Retinal pigment epithelial cell (primary cell): ENCODE results near the gene LRRC4B.

Experiments used
- DNase-seq: peaks from one replicate; pipeline ENCODE4 v3.0.0-alpha.2; 2010; ENCODE audit warnings: low read depth
- H3K4me3 ChIP-seq: 2 replicates; pipeline ENCODE4 v1.5.1; 2011; ENCODE audit warnings: mild to moderate bottlenecking, low read length, control low read depth, moderate library complexity
- TF ChIP-seq, protein P1 (sequence below): conservative IDR thresholded peaks from 2 replicates; pipeline ENCODE4 v1.5.1; 2011; ENCODE audit warnings: low read depth, low read length, control low read depth, inconsistent platforms

Gene LRRC4B

GRCh38 chr19:50567052-50567841 lies 988 bp downstream of the LRRC4B start:
- DNase-seq: no peak

GRCh38 chr19:50565984-50566903 lies 2.0 kb downstream of the LRRC4B start:
- TF ChIP-seq, protein P1, sequence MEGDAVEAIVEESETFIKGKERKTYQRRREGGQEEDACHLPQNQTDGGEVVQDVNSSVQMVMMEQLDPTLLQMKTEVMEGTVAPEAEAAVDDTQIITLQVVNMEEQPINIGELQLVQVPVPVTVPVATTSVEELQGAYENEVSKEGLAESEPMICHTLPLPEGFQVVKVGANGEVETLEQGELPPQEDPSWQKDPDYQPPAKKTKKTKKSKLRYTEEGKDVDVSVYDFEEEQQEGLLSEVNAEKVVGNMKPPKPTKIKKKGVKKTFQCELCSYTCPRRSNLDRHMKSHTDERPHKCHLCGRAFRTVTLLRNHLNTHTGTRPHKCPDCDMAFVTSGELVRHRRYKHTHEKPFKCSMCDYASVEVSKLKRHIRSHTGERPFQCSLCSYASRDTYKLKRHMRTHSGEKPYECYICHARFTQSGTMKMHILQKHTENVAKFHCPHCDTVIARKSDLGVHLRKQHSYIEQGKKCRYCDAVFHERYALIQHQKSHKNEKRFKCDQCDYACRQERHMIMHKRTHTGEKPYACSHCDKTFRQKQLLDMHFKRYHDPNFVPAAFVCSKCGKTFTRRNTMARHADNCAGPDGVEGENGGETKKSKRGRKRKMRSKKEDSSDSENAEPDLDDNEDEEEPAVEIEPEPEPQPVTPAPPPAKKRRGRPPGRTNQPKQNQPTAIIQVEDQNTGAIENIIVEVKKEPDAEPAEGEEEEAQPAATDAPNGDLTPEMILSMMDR: no peak
- DNase-seq: no peak

More at GRCh38 chr19:50567052-50567841, 988 bp downstream of the LRRC4B start:
- H3K4me3 ChIP-seq: no peak overlapping the region
- TF ChIP-seq, protein P1: no peak

DNA sequence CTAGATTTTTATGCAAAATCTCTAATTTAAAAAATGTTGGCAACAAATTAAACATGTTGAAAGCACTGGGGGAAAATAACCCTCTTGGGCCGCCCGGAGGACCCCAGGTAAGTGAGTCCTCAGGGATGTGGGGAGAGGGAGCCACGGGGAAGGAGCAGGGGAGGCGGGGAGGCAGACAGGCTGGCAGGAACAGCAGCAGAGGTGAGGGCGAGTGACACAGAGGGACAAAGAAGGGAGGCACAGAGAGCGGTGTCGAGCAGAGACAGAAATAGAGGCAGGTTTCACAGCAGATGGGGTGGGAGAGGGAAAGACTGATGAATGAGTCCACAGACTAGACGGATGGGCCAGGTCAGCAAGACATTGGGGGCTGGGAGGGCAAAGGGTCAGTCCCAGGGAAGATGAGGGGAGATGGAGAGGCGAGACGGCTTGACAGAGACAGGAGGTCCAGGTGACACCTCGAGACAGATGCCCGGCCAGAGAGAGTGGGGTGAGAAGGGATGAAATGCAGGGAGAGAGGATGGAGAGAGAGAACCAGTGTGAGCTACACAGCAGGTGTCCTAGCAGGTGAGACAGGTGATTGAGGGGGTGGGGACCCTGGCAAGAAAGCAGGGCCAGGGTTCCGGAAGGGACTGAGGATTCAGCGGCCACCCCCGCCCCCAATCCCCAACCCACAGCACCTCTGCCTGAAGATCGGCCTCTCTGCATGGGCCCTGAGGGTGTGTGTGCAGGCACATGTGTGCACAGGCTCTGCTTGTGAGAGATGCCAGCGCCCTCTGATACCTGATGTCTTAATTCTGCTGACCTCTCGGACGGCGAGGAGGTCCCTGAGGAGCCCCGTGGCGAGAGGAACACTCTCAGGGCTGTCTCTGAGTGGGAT lies 3.8 kb downstream of the LRRC4B start:
- DNase-seq: no peak
- TF ChIP-seq, protein P1: no peak
- H3K4me3 ChIP-seq: no peak overlapping the region

More at GRCh38 chr19:50565984-50566903, 2.0 kb downstream of the LRRC4B start:
- no peak overlapping the region for H3K4me3 ChIP-seq

- TF ChIP-seq, protein P1: no peak
- no peak overlapping the region for H3K4me3 ChIP-seq
These were observed 4.6 kb downstream of the LRRC4B start for GRCh38 chr19:50563597-50563996.

GRCh38 chr19:50562996-50563395 lies 5.2 kb downstream of the LRRC4B start:
- DNase-seq: no peak
- TF ChIP-seq, protein P1: no peak

More at GRCh38 chr19:50563597-50563996, 4.6 kb downstream of the LRRC4B start:
- no peak for DNase-seq

DNA sequence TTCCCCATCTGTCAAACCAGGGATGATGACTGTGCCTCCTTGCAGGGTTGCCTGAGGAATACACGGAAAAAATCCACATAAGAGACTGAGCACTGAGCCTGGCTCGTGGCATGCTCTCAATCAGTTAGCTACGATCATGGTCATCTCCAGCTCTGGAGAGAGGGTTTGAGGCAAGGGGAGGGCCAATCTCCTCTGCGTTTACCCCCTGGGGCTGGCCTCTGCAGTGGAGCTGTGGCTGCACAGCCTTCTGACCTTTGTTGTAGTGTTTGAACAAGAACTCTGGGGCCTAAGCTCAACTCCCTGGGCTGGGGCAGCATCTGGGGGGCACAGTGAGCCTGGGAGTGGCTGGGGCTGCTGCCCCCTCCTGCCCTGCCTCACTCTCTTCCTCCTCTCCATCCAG lies 5.9 kb downstream of the LRRC4B start:
- H3K4me3 ChIP-seq: no peak overlapping the region
- DNase-seq: no peak
- TF ChIP-seq, protein P1: no peak

More at GRCh38 chr19:50562996-50563395, 5.2 kb downstream of the LRRC4B start:
- H3K4me3 ChIP-seq: no peak overlapping the region
